Astrocyte of the spinal cord (primary cell): Measurements from ENCODE around the gene DISC1.

ENCODE experiments used
- DNase-seq: peaks from one replicate; pipeline ENCODE4 v3.0.0; 2011; ENCODE audit warnings: low read depth, low spot score
- H3K4me3 ChIP-seq: 2 replicates; pipeline ENCODE4 v1.5.1; 2011; ENCODE audit warnings: low read depth, mild to moderate bottlenecking, low read length, moderate library complexity
- CTCF ChIP-seq: IDR thresholded peaks from 2 replicates; pipeline ENCODE4 v1.5.1; 2012; ENCODE audit warnings: low read depth, mild to moderate bottlenecking, low read length, inconsistent platforms
- in situ Hi-C: cut with HindIII; loops from 2 replicates; pipeline ENCODE4 v1.10.0; 2017; ENCODE audit warnings: low sequenced_read_pairs

Gene DISC1

GRCh38 chr1:231838521-231838920, 211.9 kb downstream of the DISC1 start:
- no peak for DNase-seq
- TF ChIP-seq CTCF: no peak
- in situ Hi-C loops: no loop called here
- no peak overlapping the region for H3K4me3 ChIP-seq

- DNase-seq: no peak
- H3K4me3 ChIP-seq: no peak overlapping the region
- in situ Hi-C loops: no loop called here
- TF ChIP-seq CTCF: no peak
These were observed 213.4 kb downstream of the DISC1 start for GRCh38 chr1:231839999-231840398.

- no peak overlapping the region for H3K4me3 ChIP-seq
- no peak for TF ChIP-seq CTCF
- in situ Hi-C loops: no loop called here
- DNase-seq: peak; percentile 32
These were observed 215.2 kb downstream of the DISC1 start for GRCh38 chr1:231841616-231842344.

DNA sequence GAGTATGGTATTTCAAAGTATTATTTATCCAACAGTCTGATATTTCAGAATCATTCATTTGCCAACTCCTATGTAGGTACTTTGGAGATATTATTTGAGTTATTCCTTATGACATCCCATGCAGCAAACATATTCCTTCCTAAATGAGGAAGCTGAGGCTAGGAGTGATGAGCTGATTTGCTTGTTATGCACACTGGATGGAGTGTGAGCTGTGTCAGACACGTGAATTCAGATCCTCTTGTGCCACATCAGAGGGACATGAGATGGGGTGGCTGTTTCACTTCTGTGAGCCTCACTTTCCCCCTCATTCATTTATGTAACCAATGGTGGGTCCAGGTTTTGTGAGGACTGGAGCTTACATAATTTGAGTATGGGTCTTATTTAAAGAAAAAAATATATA, 215.9 kb downstream of the DISC1 start:
- in situ Hi-C loops: no loop called here

DNA sequence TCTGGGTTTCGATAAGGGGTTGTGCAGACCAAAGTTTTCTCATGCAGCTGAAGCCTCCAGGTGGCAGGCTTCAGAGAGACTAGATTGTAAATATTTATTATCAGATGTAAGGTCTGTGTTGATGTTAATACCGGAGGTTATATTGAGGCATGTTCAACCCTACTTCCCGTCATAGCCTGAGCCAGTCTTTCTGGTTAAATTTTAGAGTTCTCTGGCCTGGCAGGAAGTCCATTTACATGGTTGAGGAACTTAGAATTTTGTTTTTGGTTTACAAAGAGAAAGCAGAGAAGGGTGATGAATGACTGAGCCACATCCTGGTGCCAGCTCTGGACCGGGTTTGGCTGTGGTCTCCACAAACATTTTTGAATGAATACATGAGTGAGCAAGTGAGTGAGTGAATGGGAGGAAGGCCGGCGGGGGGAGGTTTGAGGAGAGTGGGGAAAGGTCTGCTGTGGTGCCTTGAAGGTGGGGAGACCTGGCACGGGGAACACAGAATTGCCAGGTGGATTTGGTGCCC, 218.5 kb downstream of the DISC1 start:
- peak; percentile 29 for DNase-seq
- in situ Hi-C loops: no loop called here
- H3K4me3 ChIP-seq: no peak overlapping the region
- TF ChIP-seq CTCF: no peak

More for the DNA sequence above, 215.9 kb downstream of the DISC1 start:
- H3K4me3 ChIP-seq: no peak overlapping the region
- no peak for DNase-seq
- TF ChIP-seq CTCF: no peak

GRCh38 chr1:231847612-231848397, 221.2 kb downstream of the DISC1 start:
- no peak for DNase-seq
- in situ Hi-C loops: no loop called here
- H3K4me3 ChIP-seq: no peak overlapping the region
- no peak for TF ChIP-seq CTCF
